Muscle layer of duodenum (tissue), 2 donors: ENCODE results near the gene DDX46.
"Not testable (repeated sequence)": the region's sequence is repeated elsewhere in the genome, so short reads cannot be mapped to it uniquely, and the experiment has no call there.

Source experiments
- H3K27ac ChIP-seq: one replicate; pipeline ENCODE4 v1.7.0; 2013; ENCODE audit warnings: mild to moderate bottlenecking, low read length
- H3K27me3 ChIP-seq: one replicate; pipeline ENCODE4 v1.7.0; 2013; ENCODE audit warnings: low read depth, mild to moderate bottlenecking, control low read depth, low read length
- H3K36me3 ChIP-seq, 2 donors: one replicate each; pipeline ENCODE4 v1.7.0; 2013; ENCODE audit warnings: low read length in 2 of 2, control low read depth in 1 of 2, mild to moderate bottlenecking in 1 of 2; ENCODE audit not compliant: insufficient read depth in 2 of 2, control insufficient read depth in 1 of 2
- H3K4me1 ChIP-seq, 2 donors: one replicate each; pipeline ENCODE4 v1.7.0; 2013; ENCODE audit warnings: low read length in 2 of 2, mild to moderate bottlenecking in 2 of 2, control low read depth in 1 of 2, moderate library complexity in 1 of 2; ENCODE audit not compliant: insufficient read depth in 2 of 2, control insufficient read depth in 1 of 2
- H3K4me3 ChIP-seq, 2 donors: one replicate each; pipeline ENCODE4 v1.7.0; 2013; ENCODE audit warnings: low read length in 2 of 2, low read depth in 1 of 2, mild to moderate bottlenecking in 1 of 2
- H3K9me3 ChIP-seq, 2 donors: one replicate each; pipeline ENCODE4 v1.7.0; 2013; ENCODE audit warnings: low read length in 2 of 2, control low read depth in 1 of 2, mild to moderate bottlenecking in 1 of 2; ENCODE audit not compliant: control insufficient read depth in 1 of 2
- donor health status: healthy.

The DDX46 gene

GRCh38 chr5:134818776-134819175 lies 60.2 kb downstream of the DDX46 start:
- Histone ChIP-seq H3K27ac (no peak overlapping the region), H3K4me3 (no peak overlapping the region), H3K4me1 (no peaks in the 10 kb centered on the region), H3K27me3 (no peaks in the 10 kb centered on the region), H3K36me3 (peaks cover 34 to 69% of the 10 kb centered on the region in 2 donors), H3K9me3 (no peaks in the 10 kb centered on the region)

GRCh38 chr5:134819407-134819963 lies 60.9 kb downstream of the DDX46 start:
- Histone ChIP-seq H3K36me3 (peaks cover 34 to 68% of the 10 kb centered on the region in 2 donors), H3K4me1 (no peaks in the 10 kb centered on the region), H3K9me3 (no peaks in the 10 kb centered on the region), H3K27ac (no peak overlapping the region), H3K4me3 (no peak overlapping the region), H3K27me3 (no peaks in the 10 kb centered on the region)

- Histone ChIP-seq H3K36me3 (peaks cover 26 to 70% of the 10 kb centered on the region in 2 donors), H3K9me3 (no peaks in the 10 kb centered on the region), H3K4me1 (no peaks in the 10 kb centered on the region), H3K4me3 (no peak overlapping the region), H3K27ac (no peak overlapping the region), H3K27me3 (no peaks in the 10 kb centered on the region)
Observed at GRCh38 chr5:134821841-134822240, 63.3 kb downstream of the DDX46 start.

- Histone ChIP-seq H3K36me3 (peaks cover 15 to 61% of the 10 kb centered on the region in 2 donors), H3K27ac (no peak overlapping the region), H3K4me1 (no peaks in the 10 kb centered on the region), H3K27me3 (no peaks in the 10 kb centered on the region), H3K4me3 (no peak overlapping the region), H3K9me3 (no peaks in the 10 kb centered on the region)
Observed at GRCh38 chr5:134824681-134825080, 66.1 kb downstream of the DDX46 start.

GRCh38 chr5:134825212-134825611 lies 66.6 kb downstream of the DDX46 start:
- no peak overlapping the region for H3K27ac ChIP-seq
- H3K36me3 ChIP-seq = peaks cover 15 to 56% of the 10 kb centered on the region in 2 donors
- H3K4me3 ChIP-seq = no peak overlapping the region
- no peaks in the 10 kb centered on the region for H3K27me3 ChIP-seq
- no peaks in the 10 kb centered on the region for H3K4me1 ChIP-seq
- no peaks in the 10 kb centered on the region for H3K9me3 ChIP-seq

- no peak overlapping the region for H3K27ac ChIP-seq
- no peaks in the 10 kb centered on the region for H3K9me3 ChIP-seq
- no peak overlapping the region for H3K4me3 ChIP-seq
- peaks cover 7 to 15% of the 10 kb centered on the region in 2 donors for H3K36me3 ChIP-seq
- no peaks in the 10 kb centered on the region for H3K4me1 ChIP-seq
- H3K27me3 ChIP-seq = no peaks in the 10 kb centered on the region
Observed at GRCh38 chr5:134833340-134834032, 74.9 kb downstream of the DDX46 start.

GRCh38 chr5:134835623-134836022 lies 77.0 kb downstream of the DDX46 start:
- no peak overlapping the region for H3K4me3 ChIP-seq
- peaks cover 7 to 21% of the 10 kb centered on the region in 2 donors for H3K36me3 ChIP-seq
- no peaks in the 10 kb centered on the region for H3K9me3 ChIP-seq
- H3K4me1 ChIP-seq = no peaks in the 10 kb centered on the region
- no peak overlapping the region for H3K27ac ChIP-seq
- no peaks in the 10 kb centered on the region for H3K27me3 ChIP-seq

- no peak overlapping the region for H3K27ac ChIP-seq
- peaks cover 7 to 25% of the 10 kb centered on the region in 2 donors for H3K36me3 ChIP-seq
- no peak overlapping the region for H3K4me3 ChIP-seq
- H3K4me1 ChIP-seq = no peaks in the 10 kb centered on the region
- no peaks in the 10 kb centered on the region for H3K27me3 ChIP-seq
- no peaks in the 10 kb centered on the region for H3K9me3 ChIP-seq
Observed at GRCh38 chr5:134837530-134838181, 79.1 kb downstream of the DDX46 start.

GRCh38 chr5:134838361-134838760 lies 79.8 kb downstream of the DDX46 start:
- not testable (repeated sequence) for H3K4me3 ChIP-seq, H3K4me1 ChIP-seq, H3K27ac ChIP-seq, H3K9me3 ChIP-seq, H3K27me3 ChIP-seq
- peaks cover 7 to 25% of the 10 kb centered on the region in 2 donors for H3K36me3 ChIP-seq

GRCh38 chr5:134840811-134841210 lies 82.2 kb downstream of the DDX46 start:
- Histone ChIP-seq H3K4me1 (peaks cover 0 to 7% of the 10 kb centered on the region in 2 donors), H3K4me3 (no peak overlapping the region), H3K27ac (no peak overlapping the region), H3K36me3 (peaks cover 7 to 20% of the 10 kb centered on the region in 2 donors), H3K9me3 (no peaks in the 10 kb centered on the region), H3K27me3 (no peaks in the 10 kb centered on the region)

- Histone ChIP-seq H3K4me1 (peaks cover 7 to 16% of the 10 kb centered on the region in 2 donors), H3K27ac (no peak overlapping the region), H3K36me3 (peaks cover 7 to 14% of the 10 kb centered on the region in 2 donors), H3K9me3 (no peaks in the 10 kb centered on the region), H3K27me3 (no peaks in the 10 kb centered on the region), H3K4me3 (no peak overlapping the region)
Observed at GRCh38 chr5:134844252-134844651, 85.7 kb downstream of the DDX46 start.
